Tibial nerve (tissue), 4 donors: ENCODE results near the gene PIM2. TPM values are rescaled to one million over a fixed set of nuclear protein-coding genes. Genes with fewer than 3 reads are reported as not detected.

ENCODE experiments used
- DNase-seq, 2 donors: peaks; one replicate each; pipeline ENCODE4 v3.0.0-alpha.2; 2019; ENCODE audit warnings: low spot score in 2 of 2
- H3K27ac ChIP-seq, 4 donors: fragments of 200-600 bp; sonication (generic) in 3 of 4; one replicate each; pipeline ENCODE4 v1.5.1; 2017 to 2019; ENCODE audit warnings: mild to moderate bottlenecking in 1 of 4
- H3K27me3 ChIP-seq, 2 donors: fragments of 200-600 bp; sonication (generic) in 1 of 2; one replicate each; pipeline versions ENCODE4 v1.5.1 to v1.6.0; 2017 to 2019
- H3K36me3 ChIP-seq, 3 donors: fragments of 200-600 bp; sonication (generic); one replicate each; pipeline ENCODE4 v1.5.1; 2018 to 2019
- H3K4me1 ChIP-seq, 4 donors: fragments of 200-600 bp; sonication (generic) in 3 of 4; one replicate each; pipeline ENCODE4 v1.5.1; 2017 to 2019
- H3K4me3 ChIP-seq, 4 donors: fragments of 200-600 bp; sonication (generic) in 3 of 4; one replicate each; pipeline ENCODE4 v1.5.1; 2017 to 2019; ENCODE audit warnings: mild to moderate bottlenecking in 1 of 4, moderate library complexity in 1 of 4
- H3K9me3 ChIP-seq, 4 donors: fragments of 200-600 bp; sonication (generic) in 3 of 4; one replicate each; pipeline ENCODE4 v1.5.1; 2017 to 2019
- CTCF ChIP-seq, 5 experiments: fragments of 200-600 bp in 3 of 5; fragments of 450-650 bp in 2 of 5; sonication (generic) in 3 of 5; IDR thresholded peaks; one replicate each; pipeline ENCODE4 v1.5.1; 2016 to 2019; ENCODE audit warnings: antibody characterized with exemption in 5 of 5, mild to moderate bottlenecking in 3 of 5, moderate library complexity in 2 of 5
- EP300 ChIP-seq, 2 donors: sonication (generic); formaldehyde crosslinking; IDR thresholded peaks; one replicate each; pipeline ENCODE4 v1.6.1; 2017; ENCODE audit warnings: antibody characterized with exemption in 2 of 2, mild to moderate bottlenecking in 1 of 2
- POLR2A ChIP-seq, 2 donors: fragments of 450-650 bp; IDR thresholded peaks; one replicate each; pipeline ENCODE4 v1.6.1; 2017; ENCODE audit warnings: antibody characterized with exemption in 2 of 2, mild to moderate bottlenecking in 2 of 2, moderate library complexity in 2 of 2
- WGBS, 2 donors: methylation state at CpG; one replicate each; pipeline ENCODE4 v1.1.5; 2018; 5-methylcytosine and 5-hydroxymethylcytosine counted together
- total RNA-seq, 4 donors: library from RNA; depleted of rRNA; stranded (reverse); fragments of >200 nt; gene quantifications; one replicate each; pipeline ENCODE4 v1.1.0, GENCODE V29; 2016

Gene PIM2
- total RNA-seq, 4 donors from 2014 or later = 4.9 to 8.4 (median 6.8) TPM

- peaks cover 0 to 47% (median 0%) of the 10 kb centered on the region in 3 donors for H3K36me3 ChIP-seq
- H3K4me1 ChIP-seq = no peaks in the 10 kb centered on the region
- H3K27me3 ChIP-seq = no peaks in the 10 kb centered on the region
- no peak for DNase-seq
- TF ChIP-seq POLR2A (IDR thresholded peaks at IDR 0.05) (no peak), EP300 (IDR thresholded peaks at IDR 0.05) (no peak)
- H3K4me3 ChIP-seq = no peak overlapping the region
- no peaks in the 10 kb centered on the region for H3K9me3 ChIP-seq
- no peak overlapping the region for H3K27ac ChIP-seq
- 58 to 80% methylated on average over 5 of the region's 5 CpGs for WGBS, 2 donors
These were observed 8.3 kb upstream of the PIM2 start for GRCh38 chrX:48927123-48927522.

GRCh38 chrX:48924270-48924669 is 5.4 kb upstream of the PIM2 start:
- TF ChIP-seq CTCF (IDR thresholded peaks at IDR 0.05) (no peak), EP300 (IDR thresholded peaks at IDR 0.05) (no peak), POLR2A (IDR thresholded peaks at IDR 0.05) (no peak)
- 75 to 77% methylated on average over 5 of the region's 5 CpGs for WGBS, 2 donors
- no peak for DNase-seq
- H3K27me3 ChIP-seq = no peaks in the 10 kb centered on the region
- H3K9me3 ChIP-seq = no peaks in the 10 kb centered on the region
- H3K36me3 ChIP-seq = peaks cover 0 to 37% (median 0%) of the 10 kb centered on the region in 3 donors
- peaks cover 0 to 11% (median 2%) of the 10 kb centered on the region in 4 donors for H3K4me1 ChIP-seq
- H3K27ac ChIP-seq = no peak overlapping the region
- no peak overlapping the region for H3K4me3 ChIP-seq

GRCh38 chrX:48923771-48924170 is 4.9 kb upstream of the PIM2 start:
- DNase-seq = no peak
- Histone ChIP-seq H3K4me1 (peaks cover 0 to 11% (median 2%) of the 10 kb centered on the region in 4 donors), H3K27ac (no peak overlapping the region), H3K36me3 (peaks cover 0 to 37% (median 0%) of the 10 kb centered on the region in 3 donors), H3K27me3 (no peaks in the 10 kb centered on the region), H3K9me3 (no peaks in the 10 kb centered on the region), H3K4me3 (no peak overlapping the region)
- TF ChIP-seq POLR2A (IDR thresholded peaks at IDR 0.05) (no peak), CTCF (IDR thresholded peaks at IDR 0.05) (no peak), EP300 (IDR thresholded peaks at IDR 0.05) (no peak)
- WGBS, 2 donors = 82 to 90% methylated on average over 7 to 13 of the region's 13 CpGs

GRCh38 chrX:48920718-48921104 is 1.9 kb upstream of the PIM2 start:
- H3K36me3 ChIP-seq = peaks cover 0 to 37% (median 0%) of the 10 kb centered on the region in 3 donors
- H3K4me3 ChIP-seq = no peak overlapping the region
- H3K4me1 ChIP-seq = peaks cover 0 to 24% (median 2%) of the 10 kb centered on the region in 4 donors
- H3K27me3 ChIP-seq = no peaks in the 10 kb centered on the region
- peak overlapping the region in 1 of 4 donors; percentile 19 for H3K27ac ChIP-seq
- no peaks in the 10 kb centered on the region for H3K9me3 ChIP-seq
- 83 to 93% methylated on average over 3 to 4 of the region's 4 CpGs for WGBS, 2 donors
- no peak for DNase-seq
- TF ChIP-seq CTCF (IDR thresholded peaks at IDR 0.05) (no peak), POLR2A (IDR thresholded peaks at IDR 0.05) (no peak), EP300 (IDR thresholded peaks at IDR 0.05) (no peak)

GRCh38 chrX:48919947-48920717 is 1.3 kb upstream of the PIM2 start:
- H3K27me3 ChIP-seq = no peaks in the 10 kb centered on the region
- H3K4me3 ChIP-seq = no peak overlapping the region
- WGBS, 2 donors = 44 to 54% methylated on average over 5 to 8 of the region's 8 CpGs
- peak overlapping the region in 3 of 4 donors; percentile 90 to 92 (median 90) for H3K27ac ChIP-seq
- peaks cover 0 to 31% (median 0%) of the 10 kb centered on the region in 3 donors for H3K36me3 ChIP-seq
- no peak for DNase-seq
- no peak for TF ChIP-seq EP300 (IDR thresholded peaks at IDR 0.05)
- no peak for TF ChIP-seq POLR2A (IDR thresholded peaks at IDR 0.05)
- TF ChIP-seq CTCF (IDR thresholded peaks at IDR 0.05) = no peak
- peaks cover 0 to 24% (median 2%) of the 10 kb centered on the region in 4 donors for H3K4me1 ChIP-seq
- H3K9me3 ChIP-seq = no peaks in the 10 kb centered on the region
